Left hindlimb (tissue), 1 donor: ENCODE results near the gene ADO.
A peak's percentile ranks its signal among the peaks of the same experiment; 100 is the strongest.
"Not testable (repeated sequence)": the region's sequence is repeated elsewhere in the genome, so short reads cannot be mapped to it uniquely, and the experiment has no call there.

ENCODE experiments used
- DNase-seq: peaks from one replicate; pipeline ENCODE4 v3.0.0-alpha.2; 2018

Gene ADO

DNA sequence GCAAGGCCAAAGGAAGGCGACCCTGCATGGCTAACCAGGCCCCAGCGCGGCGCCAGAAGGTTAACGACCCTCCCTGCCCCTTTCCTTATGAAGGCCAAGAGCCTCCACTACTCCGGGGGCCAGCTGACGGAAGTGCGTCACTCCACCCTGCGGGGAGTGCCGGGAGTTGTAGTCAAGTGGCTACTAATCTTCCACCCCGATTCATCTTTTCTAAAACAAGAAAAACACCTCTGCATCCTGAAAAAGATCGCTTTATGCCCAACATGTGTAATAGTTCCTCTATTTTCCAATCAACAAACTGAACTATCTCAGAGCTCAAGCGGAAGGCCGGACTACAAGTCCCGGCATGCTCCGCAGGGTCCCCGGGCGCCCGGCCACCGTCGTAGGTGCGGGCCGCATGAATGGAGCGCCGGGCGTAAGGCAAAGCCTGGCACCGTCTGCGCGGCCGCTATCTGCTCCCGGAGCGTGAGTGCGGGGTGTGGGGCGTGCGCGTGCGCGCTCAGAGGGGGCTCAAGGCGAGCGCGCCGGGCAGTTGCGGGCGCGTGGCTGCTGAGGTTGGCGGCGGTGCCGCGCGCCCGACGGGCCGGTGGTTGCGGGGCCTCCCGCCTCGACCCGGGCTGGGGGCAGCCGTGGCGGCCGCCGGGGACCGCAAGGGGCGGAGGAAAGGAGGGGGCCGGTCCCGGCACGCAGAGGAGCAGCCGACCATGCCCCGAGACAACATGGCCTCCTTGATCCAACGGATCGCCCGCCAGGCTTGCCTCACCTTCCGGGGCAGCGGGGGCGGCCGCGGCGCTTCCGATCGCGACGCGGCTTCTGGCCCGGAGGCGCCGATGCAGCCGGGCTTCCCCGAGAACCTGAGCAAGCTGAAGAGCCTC lies at the start of gene ADO:
ADO (plus strand) TSS at position 365 of the 875 bp plus-strand sequence; CDS start at position 705, 340 bp downstream.
- peak; percentile 90 for DNase-seq

DNA sequence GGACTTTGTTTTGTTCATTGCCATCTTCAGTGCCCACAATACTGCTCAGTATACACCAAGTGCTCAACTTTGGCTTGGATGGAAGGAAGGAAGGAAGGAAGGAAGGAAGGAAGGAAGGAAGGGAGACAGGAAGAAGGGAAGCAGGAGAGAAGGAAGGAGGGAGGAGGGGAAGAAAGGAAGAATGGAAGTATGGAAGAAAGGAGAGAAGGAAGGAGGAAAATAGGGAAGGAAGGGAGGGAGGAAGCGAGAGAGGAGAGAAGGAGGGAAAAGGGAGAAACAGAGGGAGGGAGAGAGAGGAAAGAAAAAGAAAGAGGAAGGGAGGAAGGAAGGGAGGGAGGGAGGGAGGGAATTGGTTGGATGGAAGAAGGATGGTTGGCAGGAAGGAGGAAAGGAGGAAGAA lies 49.6 kb upstream of the ADO start:
- DNase-seq, result no peak

DNA sequence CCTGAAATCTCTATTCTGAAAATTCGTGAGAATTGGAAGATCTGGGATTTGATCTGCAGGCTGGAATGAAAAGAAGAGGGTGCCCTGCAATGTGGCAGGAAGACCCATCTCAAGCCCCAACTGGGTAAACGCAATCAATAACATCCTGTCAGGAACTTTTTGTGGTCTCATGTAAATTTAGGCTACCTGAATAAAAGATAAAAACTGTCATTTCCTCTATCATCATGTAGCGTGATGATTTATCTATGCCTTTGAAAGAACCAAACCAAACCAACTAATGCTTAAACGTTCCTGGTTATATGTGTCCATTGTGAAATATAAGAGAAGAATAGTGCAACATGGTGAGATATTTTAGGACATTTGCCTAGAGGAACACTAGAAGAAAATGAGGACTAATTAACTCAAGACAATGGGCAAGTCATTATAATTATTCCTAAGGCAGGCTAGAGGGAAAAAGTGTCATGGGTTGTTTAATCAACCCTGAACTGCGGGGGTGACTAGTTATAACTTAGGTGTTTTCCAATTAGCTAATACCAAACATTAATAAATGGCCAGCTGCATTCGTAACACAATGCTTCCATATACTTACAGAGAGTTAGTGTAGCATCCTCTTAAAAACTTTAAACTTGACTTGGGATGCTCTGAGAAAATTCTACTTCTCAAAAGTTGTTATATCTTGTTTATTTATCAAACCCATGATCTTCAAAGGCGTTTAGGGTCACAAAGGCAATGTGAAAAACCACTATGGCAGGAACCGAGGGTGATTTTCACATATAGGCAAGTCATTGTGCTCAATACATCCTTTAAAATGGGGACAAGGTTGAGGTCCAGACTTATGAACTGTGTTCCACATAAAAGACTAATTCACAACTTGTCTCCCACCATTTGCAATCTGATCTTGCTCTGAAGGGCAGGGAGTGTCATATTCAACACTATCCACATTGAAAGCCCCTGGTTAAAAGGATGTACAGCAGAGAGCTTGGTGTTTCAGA lies 48.6 kb upstream of the ADO start:
- no peak for DNase-seq

- no peak for DNase-seq
These were observed 44.8 kb upstream of the ADO start for GRCh38 chr10:62759599-62760175.

- no peak for DNase-seq
These were observed 44.1 kb upstream of the ADO start for GRCh38 chr10:62760401-62760800.

DNA sequence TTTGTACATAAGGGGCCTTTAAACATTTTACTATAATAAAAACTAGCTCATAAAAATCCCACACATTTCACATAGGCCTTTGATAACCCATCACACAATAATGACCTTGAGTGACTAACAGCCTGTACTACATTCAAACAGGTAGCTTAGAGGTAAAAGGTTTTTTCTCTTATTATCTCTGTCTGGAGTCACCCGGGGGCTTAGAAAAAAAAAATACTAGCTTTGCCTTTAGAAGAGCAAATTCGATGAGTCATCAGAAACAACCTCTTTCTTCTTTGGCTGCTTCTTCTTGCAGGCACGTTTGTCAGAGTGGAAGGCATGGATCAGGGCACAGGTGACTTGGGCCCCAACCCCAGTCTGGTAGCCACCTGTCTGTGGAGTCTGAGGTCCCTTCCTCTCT lies 43.4 kb upstream of the ADO start:
- no peak for DNase-seq

DNA sequence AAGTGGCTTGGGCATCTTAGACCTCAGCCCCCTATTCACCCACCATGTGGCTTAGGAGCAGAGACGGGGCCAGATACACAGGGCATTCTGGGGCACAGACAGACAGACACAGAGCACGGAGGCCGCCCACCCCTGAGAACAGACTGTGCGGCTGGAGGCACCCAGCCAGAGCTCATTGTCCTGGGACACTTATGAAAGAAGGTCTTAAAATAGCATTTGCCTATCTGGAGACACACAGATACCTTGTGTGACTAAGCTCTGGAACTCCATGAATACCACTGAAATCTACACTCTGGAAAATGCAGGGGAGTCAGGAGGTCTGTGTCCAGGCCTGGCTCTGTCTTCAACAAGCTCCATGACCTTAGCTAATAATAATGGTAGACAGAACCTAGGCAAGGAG lies 41.4 kb upstream of the ADO start:
- no peak for DNase-seq

GRCh38 chr10:62764011-62764410 lies 40.5 kb upstream of the ADO start:
- no peak for DNase-seq

GRCh38 chr10:62765726-62766125 lies 38.8 kb upstream of the ADO start:
- no peak for DNase-seq

DNA sequence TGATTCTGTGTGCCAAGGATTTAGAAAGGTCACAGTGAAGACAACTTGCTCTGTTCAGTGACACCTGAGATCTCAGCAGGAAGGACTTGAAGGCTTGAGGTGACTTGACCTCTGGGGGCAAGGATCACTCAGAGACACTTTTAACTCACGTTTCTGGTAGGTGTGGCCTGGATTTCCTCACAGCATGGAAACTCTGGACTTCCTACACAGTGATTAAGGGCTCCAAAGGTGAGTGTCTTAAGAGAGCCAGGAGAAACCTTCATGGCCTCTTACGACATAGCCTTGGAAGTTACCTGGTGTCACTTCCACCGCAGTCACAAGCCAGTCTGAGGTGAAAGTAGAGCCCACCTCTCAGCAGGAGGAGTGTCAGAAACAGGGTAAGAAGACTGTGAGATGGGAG lies 38.1 kb upstream of the ADO start:
- no peak for DNase-seq

DNA sequence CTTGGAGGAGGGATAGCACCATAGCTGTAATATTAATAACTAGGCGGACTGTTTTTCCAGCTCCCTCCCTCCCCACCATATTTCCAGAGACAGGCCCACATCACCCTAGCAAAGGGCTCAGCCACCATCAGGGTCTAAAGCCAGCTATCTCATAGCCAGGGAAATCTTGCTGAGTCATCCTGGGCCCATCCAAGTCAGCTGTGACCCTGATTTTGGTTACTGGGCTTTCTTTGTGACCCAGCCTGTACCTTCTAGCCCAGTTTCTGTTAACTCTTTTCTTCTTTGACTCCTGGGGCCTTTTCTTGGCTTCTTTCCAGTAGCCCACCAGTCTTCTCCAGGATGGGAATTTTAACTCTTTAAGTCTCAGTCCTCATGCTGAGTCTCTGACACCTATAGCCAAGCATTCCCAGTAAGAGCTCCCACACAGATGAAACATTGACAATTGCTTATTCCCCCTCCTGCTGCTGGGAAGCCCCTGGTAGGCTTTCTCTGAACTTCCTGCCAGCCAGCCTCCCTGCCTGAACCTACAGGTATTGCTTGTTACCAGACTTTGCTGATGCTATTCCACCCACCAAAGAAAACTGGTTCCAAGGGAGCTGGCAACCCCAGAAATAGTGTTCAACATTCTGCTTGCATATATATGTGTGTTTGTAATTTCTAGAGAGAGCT lies 34.8 kb upstream of the ADO start:
- no peak for DNase-seq

GRCh38 chr10:62772186-62772974 lies 32.1 kb upstream of the ADO start:
- DNase-seq, result no peak

DNA sequence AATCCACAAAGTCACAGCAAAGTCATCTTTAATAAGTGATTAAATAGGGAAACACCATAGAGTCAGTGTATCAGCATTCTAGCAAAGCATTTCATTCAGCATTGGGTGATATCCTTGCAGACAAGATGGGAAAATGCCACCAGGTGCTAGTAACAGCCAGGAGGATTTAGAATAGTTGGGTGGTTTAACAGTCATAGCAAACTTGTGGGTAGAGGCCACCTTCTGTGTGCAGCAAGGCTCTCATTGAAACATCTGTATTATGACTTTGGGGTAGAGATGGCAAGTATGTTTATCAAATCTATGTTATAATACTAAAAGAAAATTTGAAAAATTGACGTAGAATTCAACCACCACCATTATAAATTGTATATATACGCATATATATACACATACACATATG lies 26.4 kb upstream of the ADO start:
- no peak for DNase-seq

- no peak for DNase-seq
These were observed 24.9 kb upstream of the ADO start for GRCh38 chr10:62779487-62780248.

- DNase-seq, result not testable (repeated sequence)
These were observed 20.0 kb upstream of the ADO start for GRCh38 chr10:62784537-62784936.

DNA sequence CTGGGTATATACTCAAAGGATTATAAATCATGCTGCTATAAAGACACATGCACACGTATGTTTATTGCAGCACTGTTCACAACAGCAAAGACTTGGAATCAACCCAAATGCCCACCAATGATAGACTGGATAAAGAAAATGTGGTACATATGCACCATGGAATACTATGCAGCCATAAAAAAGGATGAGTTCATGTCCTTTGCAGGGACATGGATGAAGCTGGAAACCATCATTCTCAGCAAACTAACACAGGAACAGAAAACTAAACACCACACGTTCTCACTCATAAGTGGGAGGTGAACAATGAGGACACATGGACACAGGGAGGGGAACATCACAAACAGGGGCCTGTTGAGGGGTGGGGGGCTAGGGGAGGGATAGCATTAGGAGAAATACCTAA lies 16.2 kb upstream of the ADO start:
- not testable (repeated sequence) for DNase-seq

- no peak for DNase-seq
These were observed 15.6 kb upstream of the ADO start for GRCh38 chr10:62788861-62789467.

- no peak for DNase-seq
These were observed 14.4 kb upstream of the ADO start for GRCh38 chr10:62790019-62790555.

DNA sequence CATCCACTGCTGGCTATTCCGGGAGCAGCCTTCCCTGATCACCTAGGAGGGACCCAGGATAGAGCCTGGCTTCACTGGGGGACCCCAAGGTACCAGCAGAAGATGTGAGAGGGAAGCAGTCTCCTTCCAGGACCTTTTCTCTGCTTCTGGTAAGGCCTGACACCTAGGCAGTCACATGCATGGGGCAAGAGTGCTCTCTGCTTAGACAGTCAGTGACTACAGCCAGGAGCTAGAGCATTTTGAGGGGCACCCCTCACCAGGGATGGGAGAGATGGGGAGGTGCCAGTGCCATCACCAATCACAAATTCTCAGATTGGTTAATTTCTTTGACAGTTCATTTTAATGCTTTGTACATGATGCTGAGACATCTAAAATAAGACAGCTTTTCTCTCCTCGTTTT lies 13.9 kb upstream of the ADO start:
- no peak for DNase-seq

- DNase-seq, result no peak
These were observed 12.3 kb upstream of the ADO start for GRCh38 chr10:62792261-62792660.
